DOHH2 (cell line): ENCODE data around the gene IL4.
"Not testable (repeated sequence)": the region's sequence is repeated elsewhere in the genome, so short reads cannot be mapped to it uniquely, and the experiment has no call there.

Source experiments
- H3F3A ChIP-seq: fragments of 200-600 bp; sonication (generic), shearing (Covaris generic); 2 replicates; pipeline ENCODE4 v1.6.0; 2016; ENCODE audit warnings: antibody characterized with exemption, mild to moderate bottlenecking; ENCODE audit not compliant: control insufficient read depth, insufficient read depth
- H3K27ac ChIP-seq: fragments of 200-600 bp; sonication (generic); 2 replicates; pipeline ENCODE4 v1.5.1; 2014; ENCODE audit warnings: low read depth, mild to moderate bottlenecking, low read length, moderate library complexity
- H3K27me3 ChIP-seq: fragments of 200-600 bp; sonication (generic); 2 replicates; pipeline ENCODE4 v1.6.1; 2014; ENCODE audit warnings: mild to moderate bottlenecking, low read length, mixed read lengths; ENCODE audit not compliant: control insufficient read depth
- H3K36me3 ChIP-seq: fragments of 200-600 bp; sonication (generic); 2 replicates; pipeline ENCODE4 v1.6.1; 2014; ENCODE audit warnings: mild to moderate bottlenecking, low read length, moderate library complexity, mixed read lengths; ENCODE audit not compliant: control insufficient read depth
- H3K4me1 ChIP-seq: fragments of 200-600 bp; sonication (generic); 2 replicates; pipeline ENCODE4 v1.6.1; 2014; ENCODE audit warnings: mild to moderate bottlenecking, low read length, mixed read lengths; ENCODE audit not compliant: control insufficient read depth
- H3K4me2 ChIP-seq: fragments of 200-600 bp; sonication (generic); 2 replicates; pipeline ENCODE4 v1.6.0; 2014; ENCODE audit warnings: mild to moderate bottlenecking, low read length, moderate library complexity
- H3K4me3 ChIP-seq: fragments of 200-600 bp; sonication (generic); 2 replicates; pipeline ENCODE4 v1.5.1; 2014; ENCODE audit warnings: mild to moderate bottlenecking, low read length, mixed read lengths
- H3K79me2 ChIP-seq: fragments of 200-600 bp; sonication (generic); 2 replicates; pipeline ENCODE4 v1.6.1; 2014; ENCODE audit warnings: mild to moderate bottlenecking, low read length, mixed read lengths; ENCODE audit not compliant: control insufficient read depth
- H3K9me2 ChIP-seq: fragments of 200-600 bp; sonication (generic); replicated peaks from 2 replicates; pipeline ENCODE4 v1.6.1; 2014; ENCODE audit warnings: mild to moderate bottlenecking, low read length, mixed read lengths; ENCODE audit not compliant: control insufficient read depth
- H3K9me3 ChIP-seq: fragments of 200-600 bp; sonication (generic); 2 replicates; pipeline ENCODE4 v1.6.1; 2014; ENCODE audit warnings: antibody characterized with exemption, low read length, mixed read lengths; ENCODE audit not compliant: control insufficient read depth, insufficient read depth
- H4K20me1 ChIP-seq: fragments of 200-600 bp; sonication (generic); 2 replicates; pipeline ENCODE4 v1.6.0; 2014; ENCODE audit warnings: low read depth, mild to moderate bottlenecking, antibody characterized with exemption, low read length, moderate library complexity; ENCODE audit not compliant: control insufficient read depth, insufficient read depth
- EZH2phosphoT487 ChIP-seq: fragments of 200-600 bp; sonication (generic); IDR thresholded peaks from 2 replicates; pipeline ENCODE4 v1.6.1; 2017; ENCODE audit warnings: borderline replicate concordance, mild to moderate bottlenecking, antibody characterized with exemption, low read length, moderate library complexity, mixed read lengths
- TF ChIP-seq, protein P1 (sequence below): fragments of 200-600 bp; sonication (generic); IDR thresholded peaks from one replicate; pipeline ENCODE4 v1.5.1; 2014; ENCODE audit warnings: antibody characterized with exemption, mild to moderate bottlenecking, low read depth, low read length; ENCODE audit not compliant: poor library complexity, severe bottlenecking

IL4 gene

DNA sequence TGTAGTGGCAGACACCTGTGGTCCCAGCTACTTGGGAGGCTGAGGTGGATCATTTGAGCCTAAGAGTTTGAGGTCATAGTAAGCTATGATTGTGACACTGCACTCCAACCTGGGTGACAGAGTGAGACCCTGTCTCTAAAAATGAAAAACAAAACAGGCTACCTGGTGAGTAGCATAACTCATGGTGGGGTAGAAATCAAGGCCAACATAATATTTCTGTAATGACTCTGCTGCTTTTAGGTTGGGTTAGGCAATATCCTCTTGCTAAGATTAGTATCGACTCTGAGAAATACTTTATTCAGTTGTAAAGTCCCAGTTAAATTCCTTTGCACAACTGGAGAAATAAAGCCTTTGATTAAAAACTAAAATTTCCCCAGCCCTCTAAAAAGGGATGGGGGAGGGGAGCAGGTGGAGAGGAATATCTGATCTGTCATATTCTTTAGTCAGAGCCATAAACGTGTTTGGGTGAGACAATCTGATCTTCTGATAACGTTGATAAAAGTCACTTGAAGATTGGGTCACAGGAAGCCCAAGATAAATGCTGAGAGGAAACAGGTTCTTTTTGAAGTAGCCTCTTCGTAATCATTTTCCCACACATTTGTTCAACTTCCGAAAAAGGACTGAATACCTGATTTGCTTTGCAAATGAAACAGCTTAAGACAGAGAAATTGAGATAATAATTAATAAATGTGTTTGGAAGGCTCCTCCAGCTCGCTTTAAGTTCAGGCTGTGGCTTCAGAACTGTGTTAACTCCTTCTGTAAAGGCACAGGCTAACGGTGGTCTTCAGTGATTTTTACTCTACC, 14.9 kb downstream of the IL4 start:
- TF ChIP-seq EZH2phosphoT487: no peak
- TF ChIP-seq, protein P1, sequence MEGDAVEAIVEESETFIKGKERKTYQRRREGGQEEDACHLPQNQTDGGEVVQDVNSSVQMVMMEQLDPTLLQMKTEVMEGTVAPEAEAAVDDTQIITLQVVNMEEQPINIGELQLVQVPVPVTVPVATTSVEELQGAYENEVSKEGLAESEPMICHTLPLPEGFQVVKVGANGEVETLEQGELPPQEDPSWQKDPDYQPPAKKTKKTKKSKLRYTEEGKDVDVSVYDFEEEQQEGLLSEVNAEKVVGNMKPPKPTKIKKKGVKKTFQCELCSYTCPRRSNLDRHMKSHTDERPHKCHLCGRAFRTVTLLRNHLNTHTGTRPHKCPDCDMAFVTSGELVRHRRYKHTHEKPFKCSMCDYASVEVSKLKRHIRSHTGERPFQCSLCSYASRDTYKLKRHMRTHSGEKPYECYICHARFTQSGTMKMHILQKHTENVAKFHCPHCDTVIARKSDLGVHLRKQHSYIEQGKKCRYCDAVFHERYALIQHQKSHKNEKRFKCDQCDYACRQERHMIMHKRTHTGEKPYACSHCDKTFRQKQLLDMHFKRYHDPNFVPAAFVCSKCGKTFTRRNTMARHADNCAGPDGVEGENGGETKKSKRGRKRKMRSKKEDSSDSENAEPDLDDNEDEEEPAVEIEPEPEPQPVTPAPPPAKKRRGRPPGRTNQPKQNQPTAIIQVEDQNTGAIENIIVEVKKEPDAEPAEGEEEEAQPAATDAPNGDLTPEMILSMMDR: no peak
- no peaks in the 10 kb centered on the region for H3K9me3 ChIP-seq
- peak overlapping the region; percentile 55 for H3K27ac ChIP-seq
- no peaks in the 10 kb centered on the region for H3K36me3 ChIP-seq
- peak overlapping the region; percentile 13; the same call in 1 of the 2 replicates for H3K4me3 ChIP-seq
- no peaks in the 10 kb centered on the region for H4K20me1 ChIP-seq
- no peaks in the 10 kb centered on the region for H3K79me2 ChIP-seq
- H3K4me2 ChIP-seq: peak overlapping the region; percentile 52
- peaks cover 36% of the 10 kb centered on the region for H3K4me1 ChIP-seq
- no peaks in the 10 kb centered on the region for H3K27me3 ChIP-seq
- H3K9me2 ChIP-seq: no peaks in the 10 kb centered on the region
- H3F3A ChIP-seq: no peaks in the 10 kb centered on the region

DNA sequence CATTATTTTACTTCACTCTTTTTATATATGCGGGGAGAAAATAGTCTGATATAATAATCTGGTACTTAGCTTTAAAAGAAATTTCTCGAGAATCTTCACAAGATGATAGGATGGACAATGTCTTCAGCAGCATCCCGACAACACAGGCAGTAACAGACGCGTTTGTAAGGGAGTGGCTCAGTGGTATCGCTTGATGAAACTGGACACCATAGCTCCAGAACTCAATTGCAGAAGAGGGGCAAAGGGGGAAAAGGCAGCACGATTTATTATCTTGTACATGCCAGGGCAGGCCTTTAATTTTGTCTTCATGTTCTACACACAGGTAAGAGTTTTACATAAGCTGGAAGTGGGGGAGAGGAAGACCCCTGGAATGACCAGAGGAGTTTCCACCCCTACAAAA, 15.7 kb downstream of the IL4 start:
- no peaks in the 10 kb centered on the region for H3K9me3 ChIP-seq
- H3K4me3 ChIP-seq: peak overlapping the region; percentile 13; the same call in 1 of the 2 replicates
- H3K36me3 ChIP-seq: no peaks in the 10 kb centered on the region
- H4K20me1 ChIP-seq: no peaks in the 10 kb centered on the region
- no peaks in the 10 kb centered on the region for H3K9me2 ChIP-seq
- no peaks in the 10 kb centered on the region for H3K27me3 ChIP-seq
- H3K4me2 ChIP-seq: peak overlapping the region; percentile 52
- peak overlapping the region; percentile 55 for H3K27ac ChIP-seq
- H3F3A ChIP-seq: no peaks in the 10 kb centered on the region
- no peaks in the 10 kb centered on the region for H3K79me2 ChIP-seq
- TF ChIP-seq, protein P1: no peak
- TF ChIP-seq EZH2phosphoT487: no peak
- H3K4me1 ChIP-seq: peaks cover 36% of the 10 kb centered on the region

DNA sequence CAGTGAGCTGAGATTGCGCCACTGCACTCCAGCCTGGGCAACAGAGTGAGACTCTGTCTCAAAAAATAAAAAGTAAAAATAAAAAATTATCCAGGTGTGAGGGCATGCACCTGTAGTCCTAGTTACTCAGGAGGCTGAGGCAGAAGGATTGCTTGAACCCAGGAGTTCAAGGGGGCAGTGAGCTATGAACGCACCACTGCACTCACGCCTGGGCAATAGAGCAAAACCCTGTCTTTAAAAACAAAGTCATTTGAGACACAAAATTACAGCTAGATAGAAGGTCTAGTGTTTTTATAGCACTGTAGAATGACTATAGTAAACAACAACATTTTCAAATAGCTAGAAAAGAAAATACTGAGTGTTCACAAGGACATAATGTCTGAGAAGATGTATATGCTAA, 16.4 kb downstream of the IL4 start:
- Histone ChIP-seq H3K79me2 (no peaks in the 10 kb centered on the region), H3K27me3 (no peaks in the 10 kb centered on the region), H3K4me1 (peaks cover 30% of the 10 kb centered on the region), H3K4me2 (peak overlapping the region; percentile 52), H3K27ac (peak overlapping the region; percentile 55; the same call in 1 of the 2 replicates), H3K9me3 (no peaks in the 10 kb centered on the region), H3K36me3 (no peaks in the 10 kb centered on the region), H3K9me2 (no peaks in the 10 kb centered on the region), H3F3A (no peaks in the 10 kb centered on the region), H4K20me1 (no peaks in the 10 kb centered on the region), H3K4me3 (no peak overlapping the region)
- TF ChIP-seq, protein P1: no peak
- TF ChIP-seq EZH2phosphoT487: no peak

DNA sequence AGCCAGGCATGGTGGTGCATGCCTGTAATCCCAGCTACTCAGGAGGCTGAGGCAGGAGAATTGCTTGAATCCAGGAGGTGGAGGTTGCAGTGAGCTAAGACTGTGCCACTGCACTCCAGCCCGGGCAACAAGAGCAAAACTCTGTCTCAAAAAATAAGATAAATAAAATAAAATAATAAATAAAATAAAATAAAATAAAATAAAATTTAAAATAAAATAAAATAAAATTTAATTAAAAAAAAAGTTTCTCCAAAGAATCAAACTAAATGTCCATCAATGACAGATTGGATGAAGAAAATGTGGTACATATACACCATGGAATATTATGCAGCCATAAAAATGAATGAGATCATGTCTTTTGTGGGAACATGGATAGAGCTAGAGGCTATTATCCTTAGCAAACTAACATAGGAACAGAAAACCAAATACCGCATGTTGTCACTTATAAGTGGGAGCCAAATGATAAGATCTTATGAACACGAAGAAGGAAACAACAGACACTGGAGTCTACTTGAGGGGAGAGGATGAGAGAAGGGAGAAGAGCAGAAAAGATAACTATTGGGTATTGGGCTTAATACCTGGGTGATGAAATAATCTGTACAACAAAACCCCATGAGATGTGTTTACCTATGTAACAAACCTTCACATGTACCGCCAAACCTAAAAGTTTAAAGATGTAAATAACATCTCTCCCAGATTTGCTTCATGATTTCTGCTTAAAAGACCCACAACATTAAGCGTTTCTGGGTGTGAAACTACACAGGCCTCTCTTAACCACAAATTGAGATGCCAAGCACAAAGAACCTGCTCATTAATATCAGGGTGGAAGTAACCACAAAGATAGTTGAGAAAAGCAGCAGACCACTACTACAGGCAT, 18.2 kb downstream of the IL4 start:
- not testable (repeated sequence) for H3K9me2 ChIP-seq, H3F3A ChIP-seq, H3K79me2 ChIP-seq, H3K4me2 ChIP-seq, H3K27ac ChIP-seq, H4K20me1 ChIP-seq, H3K27me3 ChIP-seq, H3K4me3 ChIP-seq, H3K9me3 ChIP-seq, H3K36me3 ChIP-seq
- H3K4me1 ChIP-seq: peaks cover 29% of the 10 kb centered on the region
